Measurements from ENCODE around the gene DOHH.

Gene DOHH

GRCh38 chr19:3444695-3445234, 55.7 kb downstream of the DOHH start:
- Mint-ChIP-seq H3K9me3 (no peaks in the 10 kb centered on the region), H3K36me3 (ENCODE audit: low read depth) (peaks cover 4% of the 10 kb centered on the region), H3K4me3 (no peak overlapping the region), H3K27ac (no peak overlapping the region), H3K27me3 (no peaks in the 10 kb centered on the region), H3K4me1 (no peaks in the 10 kb centered on the region)
- DNase-seq (no peak), ATAC-seq (no peak)

GRCh38 chr19:3443840-3444694, 56.4 kb downstream of the DOHH start:
- Mint-ChIP-seq H3K4me3 (no peak overlapping the region), H3K36me3 (ENCODE audit: low read depth) (peaks cover 4% of the 10 kb centered on the region), H3K27ac (no peak overlapping the region), H3K27me3 (no peaks in the 10 kb centered on the region), H3K4me1 (no peaks in the 10 kb centered on the region), H3K9me3 (no peaks in the 10 kb centered on the region)
- DNase-seq (no peak), ATAC-seq (no peak)

- Mint-ChIP-seq H3K4me1 (no peaks in the 10 kb centered on the region), H3K27me3 (no peaks in the 10 kb centered on the region), H3K9me3 (no peaks in the 10 kb centered on the region), H3K36me3 (ENCODE audit: low read depth) (peaks cover 6% of the 10 kb centered on the region), H3K4me3 (no peak overlapping the region), H3K27ac (no peak overlapping the region)
- no peak for ATAC-seq
- no peak for DNase-seq
These were observed 57.9 kb downstream of the DOHH start for GRCh38 chr19:3442487-3443071.

- Mint-ChIP-seq H3K27me3 (no peaks in the 10 kb centered on the region), H3K36me3 (ENCODE audit: low read depth) (peaks cover 6% of the 10 kb centered on the region), H3K4me3 (no peak overlapping the region), H3K9me3 (no peaks in the 10 kb centered on the region), H3K27ac (no peak overlapping the region), H3K4me1 (no peaks in the 10 kb centered on the region)
- no peak for DNase-seq
- ATAC-seq, result no peak
These were observed 58.5 kb downstream of the DOHH start for GRCh38 chr19:3441986-3442329.

- DNase-seq (no peak), ATAC-seq (no peak)
- Mint-ChIP-seq H3K36me3 (ENCODE audit: low read depth) (peaks cover 6% of the 10 kb centered on the region), H3K27ac (no peak overlapping the region), H3K4me1 (no peaks in the 10 kb centered on the region), H3K9me3 (no peaks in the 10 kb centered on the region), H3K4me3 (no peak overlapping the region), H3K27me3 (no peaks in the 10 kb centered on the region)
These were observed 59.1 kb downstream of the DOHH start for GRCh38 chr19:3441089-3441985.
